Common myeloid progenitor, CD34-positive (primary cell): Measurements from ENCODE around the gene MYO1B.

Experiments used
- CTCF ChIA-PET: fragments of 350-600 bp; sonication (Branson Sonifier 250); formaldehyde crosslinking; loops from one replicate; lab custom pipeline; 2021; ENCODE audit warnings: antibody characterized with exemption; lab: Charles Lee
- POLR2A ChIA-PET: fragments of 350-600 bp; sonication (Branson Sonifier 250); formaldehyde crosslinking; loops from one replicate; lab custom pipeline; 2021; ENCODE audit warnings: antibody characterized with exemption; lab: Charles Lee
- DNase-seq, 3 donors: peaks; one replicate each; pipeline versions ENCODE4 v3.0.0 to v3.0.0-alpha.2; 2013
- H3K27ac ChIP-seq, 2 experiments: 1 replicate in 1 of 2; 2 replicates in 1 of 2; pipeline ENCODE4 v1.7.0; 2013; ENCODE audit warnings: inconsistent platforms in 2 of 2, low read length in 2 of 2, mild to moderate bottlenecking in 2 of 2, low read depth in 1 of 2, moderate library complexity in 1 of 2; ENCODE audit not compliant: severe bottlenecking in 2 of 2, insufficient read depth in 1 of 2, poor library complexity in 1 of 2
- H3K27me3 ChIP-seq, 5 experiments: replicated peaks in 2 of 5; 1 replicate in 3 of 5; 2 replicates in 2 of 5; pipeline versions ENCODE4 v1.6.1 to v1.7.0; 2013; ENCODE audit warnings: low read length in 4 of 5, mild to moderate bottlenecking in 2 of 5, moderate library complexity in 2 of 5, inconsistent platforms in 1 of 5; ENCODE audit not compliant: insufficient read depth in 5 of 5, control insufficient read depth in 4 of 5
- H3K36me3 ChIP-seq, 4 experiments: 1 replicate in 2 of 4; 2 replicates in 2 of 4; pipeline versions ENCODE4 v1.6.1 to v1.7.0; 2013; ENCODE audit warnings: low read length in 3 of 4, control low read depth in 1 of 4, mild to moderate bottlenecking in 1 of 4; ENCODE audit not compliant: control insufficient read depth in 4 of 4, insufficient read depth in 4 of 4
- H3K4me1 ChIP-seq, 4 experiments: 1 replicate in 3 of 4; 2 replicates in 1 of 4; pipeline versions ENCODE4 v1.6.1 to v1.7.1; 2013; ENCODE audit warnings: low read length in 3 of 4, mild to moderate bottlenecking in 3 of 4, control low read depth in 1 of 4, inconsistent platforms in 1 of 4, moderate library complexity in 1 of 4; ENCODE audit not compliant: control insufficient read depth in 4 of 4, insufficient read depth in 4 of 4; ENCODE audit errors: control extremely low read depth in 1 of 4
- H3K4me3 ChIP-seq, 7 experiments: 1 replicate in 4 of 7; 2 replicates in 3 of 7; pipeline versions ENCODE4 v1.5.1 to v1.7.0; 2013; ENCODE audit warnings: mild to moderate bottlenecking in 7 of 7, low read length in 6 of 7, moderate library complexity in 6 of 7, inconsistent platforms in 2 of 7, low read depth in 2 of 7, control low read depth in 1 of 7; ENCODE audit not compliant: insufficient read depth in 4 of 7, control insufficient read depth in 1 of 7; ENCODE audit errors: extremely low read depth in 1 of 7
- H3K9me3 ChIP-seq, 5 experiments: 1 replicate in 4 of 5; 2 replicates in 1 of 5; pipeline versions ENCODE4 v1.6.1 to v1.7.1; 2013; ENCODE audit warnings: low read length in 4 of 5, mild to moderate bottlenecking in 2 of 5, inconsistent platforms in 1 of 5, low read depth in 1 of 5, moderate library complexity in 1 of 5; ENCODE audit not compliant: control insufficient read depth in 4 of 5, insufficient read depth in 2 of 5; ENCODE audit errors: control extremely low read depth in 1 of 5
- WGBS: methylation state at CpG from one replicate; pipeline ENCODE4 v1.1.5; 2013; ENCODE audit not compliant: insufficient coverage; 5-methylcytosine and 5-hydroxymethylcytosine counted together

The MYO1B gene

DNA sequence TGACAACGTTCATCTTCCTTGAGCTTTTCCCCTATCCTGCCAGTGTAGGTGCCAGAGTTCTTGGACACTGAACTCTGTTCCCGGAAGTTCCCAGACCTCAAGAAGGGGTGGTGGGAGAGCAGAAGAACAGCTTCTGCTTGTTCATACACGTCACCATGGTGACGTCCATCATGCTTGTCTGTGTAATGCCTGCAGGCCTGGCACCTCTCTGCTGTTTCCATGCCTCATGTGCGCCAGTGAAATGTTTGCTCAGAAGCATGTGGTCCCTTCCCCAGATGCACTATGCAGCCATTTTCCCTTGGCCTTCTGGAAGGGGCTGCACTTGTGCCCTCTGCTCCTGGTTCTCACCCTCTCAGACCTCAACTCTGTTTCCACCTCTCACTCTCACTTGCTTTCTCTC lies 221.9 kb downstream of the MYO1B start:
- ChIA-PET POLR2A (no interaction called here), CTCF (no interaction called here)
- 98% methylated on average over 4 of the region's 5 CpGs for WGBS
- H3K9me3 ChIP-seq, result no peaks in the 10 kb centered on the region
- H3K4me3 ChIP-seq, result no peak overlapping the region
- no peaks in the 10 kb centered on the region for H3K36me3 ChIP-seq
- no peaks in the 10 kb centered on the region for H3K27me3 ChIP-seq
- DNase-seq, result no peak
- no peaks in the 10 kb centered on the region for H3K4me1 ChIP-seq
- no peak overlapping the region for H3K27ac ChIP-seq

DNA sequence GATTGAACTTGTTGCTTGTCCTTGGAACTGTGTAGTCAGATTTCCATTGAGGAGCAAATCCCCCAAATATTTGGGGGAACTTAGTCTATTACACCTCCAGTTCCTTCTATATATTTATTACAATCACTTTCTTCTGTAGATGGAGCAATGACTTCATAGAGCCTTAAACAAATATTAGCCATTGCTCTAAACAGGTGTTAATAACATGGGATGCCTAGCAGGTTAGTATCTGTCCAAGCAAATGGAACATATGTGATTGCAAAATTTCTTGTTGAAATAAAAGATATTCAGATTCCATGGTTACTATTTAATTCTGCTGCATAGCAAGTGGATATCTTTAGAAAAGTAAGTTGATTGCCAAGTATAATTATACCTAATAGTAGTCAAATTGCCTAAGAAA lies 225.1 kb downstream of the MYO1B start:
- no peaks in the 10 kb centered on the region for H3K36me3 ChIP-seq
- ChIA-PET POLR2A (no interaction called here), CTCF (no interaction called here)

DNA sequence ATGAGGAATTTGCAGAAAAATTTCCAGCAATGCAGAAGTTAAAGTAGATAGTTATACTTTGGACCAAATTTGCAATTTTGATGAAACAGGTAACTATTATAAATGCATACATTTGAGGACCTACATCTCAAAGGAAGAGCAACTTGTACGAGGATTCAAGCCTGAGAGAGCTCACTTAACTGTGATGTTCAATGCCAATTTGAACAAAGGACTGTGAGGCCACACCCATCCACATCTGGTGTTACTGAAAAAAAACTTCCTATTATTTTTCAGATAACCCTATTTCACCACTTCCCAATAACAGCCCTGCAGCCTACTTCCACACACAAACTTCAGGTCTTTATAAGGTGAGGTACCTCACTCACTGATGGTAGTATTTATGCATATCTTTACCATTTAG lies 229.3 kb downstream of the MYO1B start:
- no peak overlapping the region for H3K27ac ChIP-seq
- H3K36me3 ChIP-seq, result no peaks in the 10 kb centered on the region
- H3K9me3 ChIP-seq, result no peaks in the 10 kb centered on the region
- no peak for DNase-seq
- H3K27me3 ChIP-seq, result no peaks in the 10 kb centered on the region
- no peak overlapping the region for H3K4me3 ChIP-seq
- 20% methylated on average over 1 of the region's 1 CpG for WGBS
- POLR2A ChIA-PET, result no interaction called here
- peaks cover 0 to 3% (median 1%) of the 10 kb centered on the region in 4 experiments for H3K4me1 ChIP-seq
- CTCF ChIA-PET, result no interaction called here

More for the DNA sequence above, 225.1 kb downstream of the MYO1B start:
- H3K27ac ChIP-seq, result no peak overlapping the region
- H3K27me3 ChIP-seq, result no peaks in the 10 kb centered on the region
- H3K9me3 ChIP-seq, result no peaks in the 10 kb centered on the region
- no peak overlapping the region for H3K4me3 ChIP-seq
- DNase-seq, result no peak
- H3K4me1 ChIP-seq, result no peaks in the 10 kb centered on the region
